Fibroblast of the aortic adventitia (primary cell): Measurements from ENCODE around the gene NACC2. TPM values are rescaled to one million over a fixed set of nuclear protein-coding genes. Genes with fewer than 3 reads are reported as not detected.
"Not testable (repeated sequence)": the region's sequence is repeated elsewhere in the genome, so short reads cannot be mapped to it uniquely, and the experiment has no call there.

Experiments used
- DNase-seq: peaks from one replicate; pipeline ENCODE4 v3.0.0-alpha.2; 2010; ENCODE audit warnings: low read depth
- H3K4me3 ChIP-seq: 2 replicates; pipeline ENCODE4 v1.5.1; 2011; ENCODE audit warnings: low read depth, mild to moderate bottlenecking, control low read depth, low read length, moderate library complexity
- CTCF ChIP-seq: IDR thresholded peaks from 2 replicates; pipeline ENCODE4 v1.5.1; 2011; ENCODE audit warnings: mild to moderate bottlenecking, low read length, control low read depth, inconsistent platforms; ENCODE audit not compliant: insufficient read depth
- total RNA-seq: library from RNA; depleted of rRNA; stranded (reverse); fragments of >200 nt; gene quantifications from 2 replicates; pipeline ENCODE4 v1.2.3, GENCODE V29; 2012; ENCODE audit warnings: low replicate concordance

The NACC2 gene
- total RNA-seq, 1 donor: 17.4 TPM

- H3K4me3 ChIP-seq: no peak overlapping the region
- DNase-seq: peak; percentile 34
- TF ChIP-seq CTCF: no peak
These were observed 63.1 kb downstream of the NACC2 start for GRCh38 chr9:136031741-136032730.

GRCh38 chr9:136031094-136031493, 64.0 kb downstream of the NACC2 start:
- TF ChIP-seq CTCF: no peak
- no peak for DNase-seq

GRCh38 chr9:136029556-136029955, 65.5 kb downstream of the NACC2 start:
- DNase-seq: no peak
- no peak overlapping the region for H3K4me3 ChIP-seq
- TF ChIP-seq CTCF: no peak

More at GRCh38 chr9:136031094-136031493, 64.0 kb downstream of the NACC2 start:
- H3K4me3 ChIP-seq: no peak overlapping the region

- DNase-seq: no peak
- no peak for TF ChIP-seq CTCF
- H3K4me3 ChIP-seq: no peak overlapping the region
These were observed 66.2 kb downstream of the NACC2 start for GRCh38 chr9:136028760-136029470.

- H3K4me3 ChIP-seq, DNase-seq: not testable (repeated sequence)
These were observed 68.2 kb downstream of the NACC2 start for GRCh38 chr9:136026943-136027289.

- no peak overlapping the region for H3K4me3 ChIP-seq
- no peak for DNase-seq
- no peak for TF ChIP-seq CTCF
These were observed 68.7 kb downstream of the NACC2 start for GRCh38 chr9:136026266-136026942.

- no peak for DNase-seq
- H3K4me3 ChIP-seq: no peak overlapping the region
- no peak for TF ChIP-seq CTCF
These were observed 69.6 kb downstream of the NACC2 start for GRCh38 chr9:136025481-136025880.
